ENCODE results near the gene CDC20B. TPM values are rescaled to one million over a fixed set of nuclear protein-coding genes. Genes with fewer than 3 reads are reported as not detected.

The CDC20B gene
- total and polyA plus RNA-seq, 2 experiments from 2014 or later, result 0.39 to 0.45 TPM

DNA sequence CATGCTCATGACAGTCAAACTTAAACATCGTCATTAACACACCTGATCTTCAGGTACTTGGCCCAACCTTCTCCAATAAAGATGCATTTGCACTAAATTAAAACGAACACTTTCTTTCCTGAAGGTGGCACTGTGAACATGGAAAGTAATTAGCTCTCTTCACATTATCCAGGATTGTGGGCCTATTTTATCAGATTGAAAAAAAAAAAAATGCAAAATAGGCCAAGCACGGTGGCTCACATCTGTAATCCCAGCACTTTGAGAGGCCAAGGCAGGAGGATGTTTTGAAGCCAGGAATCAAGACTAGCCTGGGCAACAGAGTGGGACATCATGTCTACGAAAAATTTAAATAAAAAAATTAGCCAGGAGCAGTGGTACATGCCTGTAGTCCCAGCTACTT is 14.4 kb upstream of the CDC20B start:
- Histone ChIP-seq H3K4me1 (ENCODE audit: low read depth) (no peaks in the 10 kb centered on the region), H3K36me3 (no peaks in the 10 kb centered on the region), H3K27ac (no peak overlapping the region), H3K9me3 (ENCODE audit: low read depth) (no peaks in the 10 kb centered on the region), H3K4me3 (no peak overlapping the region), H3K27me3 (peaks cover 61% of the 10 kb centered on the region)
- TF ChIP-seq, protein P1, sequence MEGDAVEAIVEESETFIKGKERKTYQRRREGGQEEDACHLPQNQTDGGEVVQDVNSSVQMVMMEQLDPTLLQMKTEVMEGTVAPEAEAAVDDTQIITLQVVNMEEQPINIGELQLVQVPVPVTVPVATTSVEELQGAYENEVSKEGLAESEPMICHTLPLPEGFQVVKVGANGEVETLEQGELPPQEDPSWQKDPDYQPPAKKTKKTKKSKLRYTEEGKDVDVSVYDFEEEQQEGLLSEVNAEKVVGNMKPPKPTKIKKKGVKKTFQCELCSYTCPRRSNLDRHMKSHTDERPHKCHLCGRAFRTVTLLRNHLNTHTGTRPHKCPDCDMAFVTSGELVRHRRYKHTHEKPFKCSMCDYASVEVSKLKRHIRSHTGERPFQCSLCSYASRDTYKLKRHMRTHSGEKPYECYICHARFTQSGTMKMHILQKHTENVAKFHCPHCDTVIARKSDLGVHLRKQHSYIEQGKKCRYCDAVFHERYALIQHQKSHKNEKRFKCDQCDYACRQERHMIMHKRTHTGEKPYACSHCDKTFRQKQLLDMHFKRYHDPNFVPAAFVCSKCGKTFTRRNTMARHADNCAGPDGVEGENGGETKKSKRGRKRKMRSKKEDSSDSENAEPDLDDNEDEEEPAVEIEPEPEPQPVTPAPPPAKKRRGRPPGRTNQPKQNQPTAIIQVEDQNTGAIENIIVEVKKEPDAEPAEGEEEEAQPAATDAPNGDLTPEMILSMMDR (IDR thresholded peaks at IDR 0.05; ENCODE audit: low read depth, low read length), result peak; percentile 33
- DNase-seq (ENCODE audit: low read depth in 1 of 2, low spot score in 1 of 2), result peak in 1 of 2 donors; percentile 19

DNA sequence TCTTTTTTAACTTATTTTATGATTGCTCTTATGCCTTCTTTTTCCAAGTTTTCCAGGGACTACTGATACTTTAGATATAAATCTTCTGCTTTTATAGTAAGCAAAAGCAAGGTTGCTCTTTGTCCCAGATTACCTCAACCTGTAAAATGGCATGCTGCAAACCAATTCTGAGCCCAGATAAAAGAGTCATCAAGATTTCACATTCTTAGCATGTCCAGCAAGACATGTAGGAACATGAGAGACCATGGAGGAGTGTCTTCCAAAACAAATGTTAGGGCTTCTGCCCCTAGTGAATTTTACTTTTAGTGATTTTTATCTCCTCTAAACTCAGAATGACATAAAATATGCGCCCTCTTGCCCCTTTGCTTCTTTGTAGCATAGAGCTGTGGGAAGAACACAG is 7.0 kb upstream of the CDC20B start:
- Histone ChIP-seq H3K27me3 (peaks cover 82% of the 10 kb centered on the region), H3K27ac (no peak overlapping the region), H3K9me3 (ENCODE audit: low read depth) (no peaks in the 10 kb centered on the region), H3K36me3 (no peaks in the 10 kb centered on the region), H3K4me1 (ENCODE audit: low read depth) (no peaks in the 10 kb centered on the region), H3K4me3 (no peak overlapping the region)
- TF ChIP-seq, protein P1 (IDR thresholded peaks at IDR 0.05; ENCODE audit: low read depth, low read length), result no peak
- DNase-seq (ENCODE audit: low read depth in 1 of 2, low spot score in 1 of 2), result no peak

DNA sequence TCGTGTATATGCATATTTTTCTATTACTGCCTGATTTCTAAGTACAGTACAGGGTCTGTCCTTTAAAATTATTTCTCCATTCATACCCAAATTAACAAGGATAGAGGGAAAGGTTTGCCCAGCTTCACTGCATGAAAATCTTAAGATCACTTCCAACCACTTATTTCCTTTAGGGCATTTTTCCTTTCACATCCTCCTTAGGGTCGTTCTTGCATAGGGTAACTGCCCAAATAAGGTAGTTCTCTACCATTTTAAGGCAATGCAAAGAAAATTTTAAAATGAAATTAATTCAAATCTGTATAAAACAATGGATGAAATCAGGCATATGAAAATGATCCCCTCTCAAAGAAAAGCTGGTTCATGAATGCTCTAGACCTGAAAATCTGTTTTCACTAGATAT is 4.1 kb upstream of the CDC20B start:
- Histone ChIP-seq H3K36me3 (no peaks in the 10 kb centered on the region), H3K27ac (no peak overlapping the region), H3K4me1 (ENCODE audit: low read depth) (peaks cover 4% of the 10 kb centered on the region), H3K9me3 (ENCODE audit: low read depth) (no peaks in the 10 kb centered on the region), H3K4me3 (no peak overlapping the region), H3K27me3 (peaks cover 92% of the 10 kb centered on the region)
- TF ChIP-seq, protein P1 (IDR thresholded peaks at IDR 0.05; ENCODE audit: low read depth, low read length), result no peak
- no peak for DNase-seq (ENCODE audit: low read depth in 1 of 2, low spot score in 1 of 2)

DNA sequence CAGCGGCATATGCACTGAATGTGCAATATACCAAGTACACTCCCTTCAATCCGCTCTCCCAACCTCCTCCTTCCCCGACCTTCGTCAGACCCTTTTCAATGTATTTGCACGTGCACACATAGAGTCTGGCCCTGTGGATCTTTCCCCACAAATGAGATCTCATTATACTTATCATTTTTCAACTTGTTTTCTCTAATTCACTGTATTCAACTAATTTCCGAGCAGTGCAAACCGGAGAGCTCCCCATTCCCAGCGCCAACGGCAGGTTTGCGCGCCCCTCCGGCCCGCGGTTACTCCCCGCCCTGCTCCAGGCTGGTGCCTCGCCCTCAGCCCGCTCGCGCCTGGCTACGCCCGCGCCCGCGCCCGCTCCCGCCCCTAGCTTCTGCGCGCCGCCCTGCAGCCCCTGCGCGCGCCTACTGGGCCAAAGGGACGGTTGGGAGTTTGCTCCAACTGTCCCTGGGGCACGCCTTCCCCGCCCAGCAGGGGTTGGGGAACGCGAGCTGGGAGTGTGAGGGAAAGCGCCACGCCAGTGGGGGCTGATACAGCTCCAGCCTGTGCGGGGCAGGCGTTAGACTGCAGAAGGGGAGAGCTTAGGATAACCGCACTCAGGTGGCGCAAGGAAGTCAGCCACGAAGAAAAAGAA is 3.3 kb upstream of the CDC20B start:
- Histone ChIP-seq H3K27me3 (peaks cover 84% of the 10 kb centered on the region), H3K4me3 (peak overlapping the region; percentile 25), H3K4me1 (ENCODE audit: low read depth) (peaks cover 4% of the 10 kb centered on the region), H3K9me3 (ENCODE audit: low read depth) (no peaks in the 10 kb centered on the region), H3K27ac (no peak overlapping the region), H3K36me3 (no peaks in the 10 kb centered on the region)
- peak; percentile 9 to 82 for DNase-seq (ENCODE audit: low read depth in 1 of 2, low spot score in 1 of 2)
- TF ChIP-seq, protein P1 (IDR thresholded peaks at IDR 0.05; ENCODE audit: low read depth, low read length), result no peak

DNA sequence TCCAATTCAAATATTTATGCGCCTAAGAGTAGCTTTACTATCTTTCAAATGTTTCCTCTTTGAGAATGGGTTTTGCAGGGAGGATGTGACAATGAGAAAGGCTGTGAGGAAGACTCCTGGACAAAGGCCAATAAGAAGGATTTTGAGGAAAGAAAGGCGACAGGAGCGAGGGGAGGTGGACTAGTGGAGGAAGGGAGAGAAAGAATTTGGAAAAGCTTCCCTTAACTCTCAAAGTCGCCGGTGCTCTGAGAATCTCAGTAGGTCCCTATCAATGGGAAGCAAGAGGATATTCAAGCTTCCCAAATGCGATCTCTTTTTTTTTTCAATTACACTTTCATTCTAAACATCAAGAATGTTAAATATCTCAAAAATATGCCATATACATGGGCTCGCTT is 2.8 kb upstream of the CDC20B start:
- DNase-seq (ENCODE audit: low read depth in 1 of 2, low spot score in 1 of 2), result no peak
- TF ChIP-seq, protein P1 (IDR thresholded peaks at IDR 0.05; ENCODE audit: low read depth, low read length), result no peak
- H3K27ac ChIP-seq, result no peak overlapping the region
- no peaks in the 10 kb centered on the region for H3K9me3 ChIP-seq (ENCODE audit: low read depth)
- peaks cover 79% of the 10 kb centered on the region for H3K27me3 ChIP-seq
- peaks cover 4% of the 10 kb centered on the region for H3K4me1 ChIP-seq (ENCODE audit: low read depth)
- no peaks in the 10 kb centered on the region for H3K36me3 ChIP-seq
- peak overlapping the region; percentile 25 for H3K4me3 ChIP-seq

Data from cardiac muscle cell (in vitro differentiated cells and primary cell).